HG03342 (cell line): ENCODE data around the gene ATP5ME.
"Not testable (repeated sequence)": the region's sequence is repeated elsewhere in the genome, so short reads cannot be mapped to it uniquely, and the experiment has no call there.

ENCODE experiments used
- ATAC-seq: cut with Tn5 transposase; IDR thresholded peaks from one replicate; pipeline ENCODE4 v1.9.1; 2021; ENCODE audit warnings: mild to moderate bottlenecking, moderate library complexity; ENCODE audit not compliant: unreplicated experiment

ATP5ME gene

DNA sequence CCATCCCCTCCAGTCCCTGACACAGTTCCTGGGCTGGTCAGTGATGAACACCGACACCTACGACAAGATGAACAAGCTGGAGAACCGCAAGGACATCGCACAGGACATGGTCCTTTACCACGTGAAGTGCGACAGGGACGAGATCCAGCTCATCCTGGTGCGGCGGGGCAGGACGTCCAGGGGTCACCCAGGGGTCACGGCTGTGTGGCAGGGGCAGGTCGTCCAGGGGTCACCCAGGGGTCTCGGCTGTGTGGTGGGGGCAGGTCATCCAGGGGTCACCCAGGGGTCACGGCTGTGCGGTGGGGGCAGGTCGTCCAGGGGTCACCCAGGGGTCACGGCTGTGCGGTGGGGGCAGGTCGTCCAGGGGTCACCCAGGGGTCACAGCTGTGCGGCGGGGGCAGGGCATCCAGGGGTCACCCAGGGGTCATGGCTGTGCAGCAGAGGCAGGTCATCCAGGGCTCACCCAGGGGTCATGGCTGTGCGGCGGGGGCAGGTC is 16.7 kb downstream of the ATP5ME start:
- no peak for ATAC-seq

- ATAC-seq = no peak
Observed at GRCh38 chr4:656436-657337, 17.4 kb downstream of the ATP5ME start.

- no peak for ATAC-seq
Observed at GRCh38 chr4:655464-656151, 18.5 kb downstream of the ATP5ME start.

- no peak for ATAC-seq
Observed at GRCh38 chr4:654871-655463, 19.1 kb downstream of the ATP5ME start.

DNA sequence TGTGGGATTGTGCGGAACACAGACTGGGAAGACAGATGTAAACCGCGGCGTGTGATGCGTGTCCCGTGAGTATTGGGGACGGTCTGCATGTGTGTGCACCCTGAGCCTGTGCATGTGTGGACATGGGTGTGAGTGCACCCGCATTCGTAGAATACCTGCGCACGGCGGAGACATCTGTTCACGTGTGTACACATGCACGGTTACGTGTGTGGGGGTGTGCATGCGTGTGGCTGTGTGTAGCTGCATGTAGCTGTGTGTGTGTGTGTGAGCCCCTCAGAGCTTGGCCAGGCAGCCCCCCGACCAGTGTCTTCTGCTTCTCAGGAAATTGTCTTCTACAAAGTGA is 19.6 kb downstream of the ATP5ME start:
- ATAC-seq = no peak

DNA sequence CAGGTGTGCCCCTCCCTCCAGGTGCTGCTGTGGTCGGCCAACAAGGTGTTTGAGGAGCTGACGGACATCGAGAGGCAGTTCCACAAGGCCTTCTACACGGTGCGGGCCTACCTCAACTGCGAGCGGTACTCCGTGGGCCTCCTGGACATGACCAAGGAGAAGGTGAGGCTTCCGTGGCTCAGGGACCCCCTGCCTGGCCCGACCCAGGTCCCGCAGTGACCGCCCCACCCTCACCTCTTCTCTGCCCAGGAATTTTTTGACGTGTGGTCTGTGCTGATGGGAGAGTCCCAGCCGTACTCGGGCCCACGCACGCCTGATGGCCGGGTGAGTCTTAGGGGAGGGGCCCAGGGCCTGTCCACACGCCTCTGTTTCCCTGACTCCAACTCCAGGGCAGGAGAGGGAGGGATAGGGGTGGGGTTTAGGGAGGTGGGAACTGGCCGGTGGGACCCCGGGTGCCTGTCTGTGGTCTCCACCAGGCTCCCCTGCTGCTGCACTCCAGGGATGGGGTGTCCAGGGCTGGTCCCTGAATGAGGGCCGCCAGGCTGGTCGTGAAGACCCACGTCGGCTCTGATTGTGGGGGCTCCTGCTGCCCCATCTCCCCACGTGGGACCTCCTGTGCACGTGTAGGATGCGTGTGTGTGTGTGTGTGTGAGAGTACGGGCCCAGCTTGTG is 20.1 kb downstream of the ATP5ME start:
- no peak for ATAC-seq

GRCh38 chr4:653080-653821 is 20.8 kb downstream of the ATP5ME start:
- ATAC-seq = no peak

- no peak for ATAC-seq
Observed at GRCh38 chr4:651884-652642, 22.0 kb downstream of the ATP5ME start.

- no peak for ATAC-seq
Observed at GRCh38 chr4:650951-651883, 22.9 kb downstream of the ATP5ME start.

DNA sequence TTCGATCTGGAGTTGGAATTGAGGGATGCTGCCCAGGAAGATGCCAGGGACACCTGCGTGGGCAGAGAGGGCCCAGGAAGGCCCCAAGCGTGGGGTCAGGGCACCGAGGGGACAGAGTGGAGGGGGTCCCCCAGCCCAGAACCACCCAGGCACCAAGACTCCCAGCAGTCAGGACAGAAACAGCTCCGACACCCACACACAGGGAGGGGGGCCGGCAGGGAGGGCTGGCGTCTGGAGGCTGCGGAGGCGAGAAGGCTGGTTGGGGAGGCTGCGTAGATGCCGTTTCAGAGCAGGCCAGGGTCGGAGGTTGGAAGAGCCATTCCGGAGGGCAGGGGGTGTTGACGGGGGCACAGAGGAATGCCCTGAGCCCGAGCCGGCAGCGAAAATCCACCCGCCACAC is 23.6 kb downstream of the ATP5ME start:
- no peak for ATAC-seq

DNA sequence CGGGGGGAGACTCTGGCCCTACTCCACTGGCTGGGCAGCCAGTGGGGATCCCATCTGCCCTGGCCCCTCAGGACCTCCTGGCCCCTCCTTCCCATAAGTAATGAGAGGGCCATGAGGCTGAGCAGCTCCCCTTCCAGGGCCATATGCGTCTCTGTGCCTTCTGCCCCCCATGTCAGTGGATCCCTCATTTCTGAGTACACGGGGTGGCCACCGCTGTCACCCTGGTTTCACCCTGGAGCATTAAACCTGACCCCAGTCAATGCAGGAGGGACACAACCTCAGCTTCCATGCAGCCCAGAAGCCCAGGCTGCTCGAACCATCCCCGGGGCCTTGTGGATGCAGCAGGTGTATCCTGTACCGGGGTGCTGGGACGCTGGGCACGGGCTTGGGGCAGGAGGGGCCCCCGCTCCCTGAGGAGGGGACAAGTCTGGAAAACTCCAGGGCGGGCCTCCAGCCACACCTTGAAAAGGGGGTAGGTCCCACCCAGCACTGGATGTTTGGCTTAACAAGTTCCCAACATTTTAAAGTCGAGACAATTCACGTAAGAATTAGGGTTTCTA is 24.2 kb downstream of the ATP5ME start:
- ATAC-seq = no peak

GRCh38 chr4:649293-649625 is 24.8 kb downstream of the ATP5ME start:
- ATAC-seq = no peak

GRCh38 chr4:648579-649292 is 25.3 kb downstream of the ATP5ME start:
- no peak for ATAC-seq

DNA sequence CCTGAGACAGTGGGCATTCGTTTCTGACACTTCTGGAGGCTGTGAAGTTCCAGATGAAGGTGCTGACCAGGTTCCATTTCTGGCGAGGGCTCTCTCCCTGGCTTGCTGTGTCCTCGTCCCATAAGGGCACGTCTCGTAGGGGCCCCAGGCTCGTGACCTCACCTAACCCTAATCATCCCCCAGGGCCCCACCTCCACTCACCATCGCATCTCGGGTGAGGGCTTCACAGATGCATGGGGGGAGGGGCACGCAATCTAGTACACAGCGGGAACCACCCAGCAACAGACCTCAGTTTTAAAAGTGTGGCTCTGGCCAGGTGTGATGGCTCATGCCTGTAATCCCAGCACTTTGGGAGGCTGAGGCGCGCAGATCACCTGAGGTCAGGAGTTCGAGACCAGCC is 26.6 kb downstream of the ATP5ME start:
- no peak for ATAC-seq

DNA sequence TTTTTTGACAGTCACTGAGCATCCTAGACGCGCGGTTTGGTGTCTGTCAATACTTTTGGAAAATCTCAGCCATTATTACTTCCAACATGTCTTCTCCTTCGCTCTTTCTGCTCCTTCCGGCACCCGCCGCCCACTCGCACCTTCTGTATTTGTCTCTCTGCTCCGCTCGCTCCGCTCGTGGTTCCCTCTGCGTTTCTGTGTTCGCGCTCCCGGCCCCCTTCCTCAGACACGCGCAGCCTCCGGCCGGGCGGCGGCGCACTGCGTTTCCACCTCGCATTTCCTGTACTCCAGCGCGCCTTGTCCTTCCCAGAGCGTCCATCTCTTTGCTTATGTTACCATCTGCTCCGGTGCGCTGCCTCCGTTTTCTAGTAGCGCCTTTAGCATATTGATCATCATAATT is 27.6 kb downstream of the ATP5ME start:
- ATAC-seq = no peak

DNA sequence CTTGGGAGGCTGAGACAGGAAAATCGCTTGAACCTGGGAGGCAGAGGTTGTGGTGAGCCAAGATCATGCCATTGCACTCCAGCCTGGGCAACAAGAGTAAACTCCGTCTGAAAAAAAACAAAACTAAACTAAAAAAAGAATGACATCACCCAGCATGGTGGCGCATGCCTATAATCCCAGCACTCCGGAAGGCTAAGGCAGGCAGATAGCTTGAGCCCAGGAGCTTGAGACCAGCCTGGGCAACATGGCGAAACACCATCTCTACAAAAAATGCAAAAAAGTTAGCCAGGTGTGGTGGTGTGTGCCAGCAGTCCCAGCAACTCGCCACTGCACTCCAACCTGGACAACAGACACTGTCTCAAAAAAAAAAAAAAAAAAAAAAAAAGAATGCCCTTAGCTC is 31.7 kb downstream of the ATP5ME start:
- ATAC-seq = not testable (repeated sequence)

DNA sequence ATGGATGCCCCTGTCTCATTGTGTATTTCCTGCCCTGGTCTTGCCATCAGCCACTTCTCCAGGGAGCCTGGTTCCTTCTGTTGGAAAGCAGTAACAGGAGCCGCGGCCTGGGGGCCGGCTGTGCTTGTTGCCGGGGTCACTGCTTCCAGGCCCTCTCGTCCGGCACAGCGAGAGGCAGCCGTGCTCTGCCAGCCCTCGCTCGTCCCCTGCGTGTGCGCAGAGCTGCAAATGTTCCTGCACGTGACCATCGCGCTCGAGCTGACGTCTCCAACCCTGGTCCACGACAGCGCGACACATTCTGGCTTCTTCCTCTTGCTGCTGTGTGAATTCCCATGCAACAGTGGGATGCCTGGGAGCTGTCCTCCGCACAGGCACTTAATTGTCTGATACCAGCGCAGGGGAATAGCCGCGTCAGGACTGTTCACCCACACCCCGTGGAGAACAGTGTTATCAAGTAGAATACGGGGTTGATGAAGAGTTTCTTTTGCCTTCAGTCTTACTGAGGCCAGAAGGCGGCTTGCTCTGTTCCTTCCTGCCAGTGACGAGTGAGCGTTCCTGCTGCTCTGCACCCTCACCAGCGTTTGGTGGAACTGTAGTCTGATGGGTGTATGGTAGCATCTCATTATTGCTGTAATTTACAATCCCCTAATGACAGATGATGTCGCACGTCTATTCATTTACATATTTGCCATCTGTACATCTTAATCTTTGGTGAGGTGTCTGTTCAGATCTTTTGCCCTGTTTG is 36.4 kb downstream of the ATP5ME start:
- no peak for ATAC-seq
